HEK293T (cell line): Measurements from ENCODE around the gene NAP1L4.

Experiments used
- BHLHE40 ChIP-seq: fragments of 450-650 bp; IDR thresholded peaks from 2 replicates; pipeline ENCODE4 v1.6.1; 2016; ENCODE audit warnings: mild to moderate bottlenecking, moderate library complexity, borderline replicate concordance
- ELF4 ChIP-seq: fragments of 450-650 bp; IDR thresholded peaks from 2 replicates; pipeline ENCODE4 v1.6.1; 2017; ENCODE audit warnings: antibody characterized with exemption
- FOXA1 ChIP-seq: fragments of 450-650 bp; IDR thresholded peaks from 2 replicates; pipeline ENCODE4 v1.6.1; 2016; ENCODE audit warnings: mild to moderate bottlenecking
- FOXM1 ChIP-seq: fragments of 450-650 bp; IDR thresholded peaks from 2 replicates; pipeline ENCODE4 v1.6.1; 2017; ENCODE audit warnings: mild to moderate bottlenecking, borderline replicate concordance
- HDGF ChIP-seq: fragments of 450-650 bp; IDR thresholded peaks from 2 replicates; pipeline ENCODE4 v1.6.1; 2017; ENCODE audit warnings: antibody characterized with exemption, borderline replicate concordance
- L3MBTL2 ChIP-seq: fragments of 450-650 bp; conservative IDR thresholded peaks from 2 replicates; pipeline ENCODE4 v1.6.1; 2016; ENCODE audit warnings: mild to moderate bottlenecking
- NFRKB ChIP-seq: fragments of 450-650 bp; IDR thresholded peaks from 2 replicates; pipeline ENCODE4 v1.6.1; 2016; ENCODE audit warnings: mild to moderate bottlenecking, moderate library complexity
- SP1 ChIP-seq: fragments of 450-650 bp; IDR thresholded peaks from 2 replicates; pipeline ENCODE4 v1.6.1; 2017
- TARDBP ChIP-seq: fragments of 450-650 bp; IDR thresholded peaks from 2 replicates; pipeline ENCODE4 v1.6.1; 2016
- TF ChIP-seq, protein P1 (sequence below): fragments of 450-650 bp; IDR thresholded peaks from 2 replicates; pipeline ENCODE4 v1.6.1; 2016

DNA sequence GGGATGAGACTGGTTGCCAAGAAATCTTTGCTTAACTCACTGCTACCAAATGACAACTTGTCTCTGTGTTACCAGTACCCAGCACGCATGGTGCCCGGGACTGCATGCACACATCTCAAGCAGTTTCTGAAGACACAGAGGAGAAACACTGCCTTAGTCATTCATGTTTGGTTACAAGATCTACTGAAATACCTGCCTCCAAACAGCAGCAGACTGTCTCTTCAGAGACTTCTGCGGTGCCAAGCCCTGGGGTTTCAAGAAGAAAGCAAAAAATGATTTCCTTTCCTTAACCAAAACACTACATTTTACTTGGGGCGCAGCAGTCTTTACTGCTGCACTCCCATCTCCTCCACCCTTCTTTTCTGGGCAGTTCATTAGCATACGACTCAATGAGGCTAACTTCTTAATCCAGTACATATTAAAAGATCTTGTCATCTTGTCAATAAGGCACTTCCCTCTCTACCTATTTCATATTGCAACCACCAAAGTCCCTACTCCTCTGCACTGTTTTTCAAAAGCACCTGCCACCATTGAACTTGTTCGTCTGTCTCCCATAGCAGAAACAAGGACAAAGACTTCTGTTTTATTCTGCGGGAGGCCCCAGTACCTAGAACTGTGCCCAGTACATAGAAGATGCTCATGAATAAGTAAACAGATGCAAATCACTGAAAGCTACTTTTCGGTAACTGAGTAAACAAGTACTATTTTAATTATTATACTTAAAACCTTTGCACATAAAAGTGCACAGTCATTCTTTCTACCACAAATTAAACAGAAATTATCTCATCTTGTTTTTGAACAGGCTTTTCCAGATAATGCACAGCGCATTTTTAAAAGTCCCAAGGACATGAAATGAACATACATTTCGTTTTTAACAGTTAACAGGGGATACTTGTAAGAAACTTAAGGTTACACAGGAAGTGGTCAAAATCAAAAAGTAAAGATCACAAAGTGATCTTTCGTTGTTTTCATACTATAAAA lies 4.0 kb downstream of the NAP1L4 start:
- no peak for TF ChIP-seq HDGF
- no peak for TF ChIP-seq ELF4
- TF ChIP-seq L3MBTL2, result no peak
- no peak for TF ChIP-seq NFRKB
- no peak for TF ChIP-seq FOXM1
- no peak for TF ChIP-seq BHLHE40
- TF ChIP-seq SP1, result no peak
- no peak for TF ChIP-seq TARDBP
- TF ChIP-seq, protein P1, sequence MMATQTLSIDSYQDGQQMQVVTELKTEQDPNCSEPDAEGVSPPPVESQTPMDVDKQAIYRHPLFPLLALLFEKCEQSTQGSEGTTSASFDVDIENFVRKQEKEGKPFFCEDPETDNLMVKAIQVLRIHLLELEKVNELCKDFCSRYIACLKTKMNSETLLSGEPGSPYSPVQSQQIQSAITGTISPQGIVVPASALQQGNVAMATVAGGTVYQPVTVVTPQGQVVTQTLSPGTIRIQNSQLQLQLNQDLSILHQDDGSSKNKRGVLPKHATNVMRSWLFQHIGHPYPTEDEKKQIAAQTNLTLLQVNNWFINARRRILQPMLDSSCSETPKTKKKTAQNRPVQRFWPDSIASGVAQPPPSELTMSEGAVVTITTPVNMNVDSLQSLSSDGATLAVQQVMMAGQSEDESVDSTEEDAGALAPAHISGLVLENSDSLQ, result no peak
- TF ChIP-seq FOXA1, result no peak
